C1 segment of cervical spinal cord (tissue), 14 donors: ENCODE measurements around the gene CD164L2.

ENCODE experiments used
- DNase-seq, 14 donors: peaks; one replicate each; lab custom pipeline; 2025; lab: John Stamatoyannopoulos, UW

CD164L2 gene

GRCh38 chr1:27405598-27406361 lies 22.6 kb upstream of the CD164L2 start:
- peak in 5 of 14 donors; percentile 42 to 87 (median 53) for DNase-seq

GRCh38 chr1:27405074-27405473 lies 21.9 kb upstream of the CD164L2 start:
- DNase-seq, result peak in 3 of 14 donors; percentile 25 to 35 (median 26)

DNA sequence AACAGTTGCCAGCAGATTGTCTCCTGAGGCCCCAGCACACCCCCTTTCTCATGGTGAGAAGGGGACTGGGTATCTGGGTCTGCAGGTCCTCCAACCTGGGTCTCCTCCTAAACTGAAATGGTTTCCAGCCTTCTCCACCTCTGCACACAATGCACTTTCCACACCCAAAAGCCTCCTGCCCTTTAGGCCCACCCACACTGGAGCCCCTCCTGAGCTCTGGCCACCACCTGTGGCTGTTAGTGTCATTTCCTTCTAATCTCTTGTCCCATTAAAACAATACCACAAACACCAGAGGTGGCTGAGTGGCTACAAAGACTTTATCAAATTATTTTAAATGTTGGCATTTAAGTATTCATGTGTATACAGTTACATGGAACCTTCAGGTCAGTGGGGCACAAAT lies 20.8 kb upstream of the CD164L2 start:
- no peak for DNase-seq

DNA sequence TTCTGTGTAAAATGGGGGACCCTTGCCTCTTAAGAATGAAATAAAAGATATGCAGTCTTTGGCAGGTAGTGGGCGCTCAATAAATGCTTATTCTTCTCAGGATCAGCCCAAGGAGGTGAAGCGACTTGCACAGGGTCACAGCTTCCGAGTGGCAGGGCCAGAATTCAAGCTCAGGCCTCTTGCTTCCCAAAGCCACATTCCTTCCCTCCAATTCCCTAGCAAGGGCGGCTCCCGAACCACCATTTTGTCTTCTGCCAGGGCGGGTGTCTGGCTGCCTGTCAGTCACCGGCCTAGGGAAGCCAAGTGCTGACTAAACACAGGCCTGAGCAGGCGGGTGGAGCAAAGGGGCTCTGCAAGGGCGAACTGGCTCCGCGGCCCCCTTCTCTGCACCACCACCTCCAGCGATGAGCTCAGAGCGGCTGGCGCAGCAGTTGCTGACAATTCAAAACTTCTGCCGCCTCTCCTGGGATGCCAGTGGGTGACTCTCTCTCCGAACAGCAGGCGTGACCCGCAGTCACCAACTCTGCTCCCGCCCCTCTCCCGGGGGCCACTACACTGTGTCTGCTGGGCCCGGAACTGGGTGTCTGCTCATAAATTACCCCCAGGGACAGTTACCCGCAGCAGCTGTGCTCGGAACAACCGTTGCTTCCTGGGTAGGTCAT lies 20.1 kb upstream of the CD164L2 start:
- DNase-seq, result peak in 10 of 14 donors; percentile 14 to 83 (median 45)

DNA sequence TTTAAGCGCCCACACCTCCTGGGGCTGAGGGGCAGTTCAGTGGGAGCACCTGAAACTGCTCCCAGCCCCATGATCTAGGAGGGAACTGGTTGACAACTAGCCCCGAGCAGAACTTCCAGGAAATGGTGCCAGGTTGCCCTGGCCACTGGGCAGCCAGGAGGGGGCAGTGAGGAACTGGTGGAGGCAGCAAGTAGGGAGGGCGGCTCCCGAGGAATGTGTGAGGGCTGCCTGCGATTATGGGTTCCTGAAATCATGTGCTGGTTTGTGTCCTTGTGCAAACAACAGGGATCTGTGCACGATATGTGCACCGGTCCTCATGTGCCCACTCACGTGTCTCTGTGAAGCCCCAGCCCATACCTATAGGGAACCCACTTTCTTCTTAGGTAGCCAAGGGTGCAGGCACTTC lies 19.2 kb upstream of the CD164L2 start:
- DNase-seq, result peak in 12 of 14 donors; percentile 12 to 77 (median 58)

GRCh38 chr1:27400963-27401341 lies 17.8 kb upstream of the CD164L2 start:
- no peak for DNase-seq

DNA sequence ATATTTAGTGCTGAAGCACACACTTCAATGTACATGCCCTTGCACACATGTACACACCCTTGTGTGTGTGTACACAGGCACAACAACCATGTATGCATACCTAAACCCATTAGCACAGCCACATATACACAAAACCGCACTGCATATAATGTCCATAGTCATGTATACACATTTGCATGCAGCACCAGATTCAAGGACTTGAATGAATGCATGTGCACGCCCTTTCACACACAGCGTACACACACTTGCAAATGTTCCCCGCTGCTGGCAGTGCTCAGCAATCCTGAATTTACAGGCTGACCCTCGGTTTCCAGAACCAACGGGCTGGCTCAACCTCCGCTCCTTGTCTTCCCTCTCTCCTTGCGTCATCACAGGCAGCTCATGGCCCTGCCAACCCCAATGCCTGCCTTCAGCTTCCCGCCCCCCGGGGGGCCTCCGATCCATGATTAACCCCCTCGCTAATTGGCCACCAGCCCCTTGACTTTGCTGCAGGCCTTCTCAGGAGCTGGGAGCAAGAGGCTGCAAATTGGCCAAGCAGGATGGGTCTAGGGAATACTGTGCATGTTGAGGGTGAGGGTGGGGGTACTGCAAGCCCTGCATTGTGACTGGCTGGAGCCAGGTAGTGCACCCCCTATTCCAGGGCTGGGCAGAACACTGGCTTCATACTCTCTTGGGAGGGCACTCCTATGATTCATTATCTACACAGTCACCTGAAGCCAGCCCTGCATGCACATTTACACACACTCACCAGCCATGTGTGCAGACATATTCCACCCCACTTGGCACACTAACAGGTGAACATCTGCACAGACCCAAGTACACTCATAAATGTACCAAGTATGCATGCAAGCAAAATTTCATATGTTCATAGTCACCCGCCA lies 17.2 kb upstream of the CD164L2 start:
- no peak for DNase-seq

- no peak for DNase-seq
Observed at GRCh38 chr1:27399251-27400025, 16.3 kb upstream of the CD164L2 start.

GRCh38 chr1:27398405-27399149 lies 15.4 kb upstream of the CD164L2 start:
- DNase-seq, result no peak

DNA sequence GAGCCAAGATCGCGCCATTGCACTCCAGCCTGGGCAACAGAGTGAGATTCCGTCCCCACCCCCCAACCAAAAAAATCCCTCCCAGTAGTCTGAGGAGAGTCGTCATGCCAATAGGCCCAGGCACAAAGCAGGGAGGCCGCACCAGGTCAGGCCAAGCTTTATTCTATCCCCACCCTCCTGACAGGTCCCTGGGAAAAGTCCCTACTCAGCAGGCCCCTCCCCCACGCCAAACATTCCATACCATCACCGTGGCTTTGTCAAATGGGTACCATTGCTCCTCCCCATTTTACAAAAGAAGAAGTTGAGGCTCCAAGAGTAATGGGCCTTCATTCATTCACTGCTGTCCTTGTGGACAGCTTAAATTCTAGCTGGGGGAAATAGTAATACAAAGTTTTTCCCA lies 14.6 kb upstream of the CD164L2 start:
- DNase-seq, result no peak

DNA sequence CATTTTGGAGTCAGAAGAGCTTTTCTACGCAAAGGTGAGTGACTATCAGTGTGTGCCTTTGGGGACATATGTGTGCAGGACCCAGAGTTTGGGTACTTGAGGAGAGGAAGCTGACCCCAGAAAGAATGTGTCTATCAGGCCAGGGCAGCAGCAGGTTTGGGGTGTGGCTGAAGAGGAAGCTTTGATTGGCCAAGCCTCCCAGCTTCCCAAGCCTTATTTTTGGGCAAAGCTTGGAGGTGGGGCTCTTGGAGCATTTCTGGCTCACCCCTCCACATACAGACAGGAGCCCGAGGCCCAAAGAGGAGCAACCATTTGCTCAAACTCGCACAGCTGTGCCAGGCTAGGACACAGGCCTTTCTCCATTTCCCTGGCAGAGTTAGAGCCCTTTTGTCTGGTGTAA lies 14.0 kb upstream of the CD164L2 start:
- no peak for DNase-seq

DNA sequence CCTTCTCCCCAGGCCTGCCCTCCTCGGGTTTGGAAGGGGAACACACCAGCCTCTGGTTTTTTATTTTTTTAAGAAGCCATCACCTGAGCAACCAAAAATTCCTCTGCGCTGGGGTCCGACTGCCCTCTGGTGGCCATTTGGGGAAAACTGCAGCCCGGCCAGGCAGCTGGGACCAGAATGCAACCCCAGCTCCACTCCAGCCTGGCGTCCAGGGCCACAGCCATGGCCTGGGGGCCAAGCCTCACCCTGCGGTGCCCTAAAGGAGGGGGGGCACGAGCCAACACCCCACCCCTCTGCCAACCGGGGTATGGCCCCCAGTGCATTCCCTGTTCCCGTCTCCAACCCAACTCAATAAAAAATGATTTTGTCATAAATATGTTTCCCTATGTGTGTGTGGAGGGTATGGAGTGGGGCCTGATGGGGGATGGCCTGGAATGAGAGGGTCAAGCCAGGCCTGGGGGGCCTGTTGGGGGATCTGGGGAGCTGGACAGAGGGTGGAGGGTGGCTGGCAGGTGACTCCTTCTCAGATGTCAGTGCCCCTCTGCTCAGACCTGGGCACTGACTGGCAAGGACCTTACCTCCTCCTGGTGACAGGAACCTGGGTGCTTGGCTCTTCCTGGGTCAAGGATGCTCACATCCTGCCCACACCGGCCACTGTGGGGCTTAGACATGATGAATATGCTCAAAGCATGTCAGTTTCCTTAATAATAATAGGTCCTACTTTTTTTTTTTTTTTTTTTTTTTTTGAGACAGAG lies 12.5 kb upstream of the CD164L2 start:
- peak in 12 of 14 donors; percentile 20 to 79 (median 45) for DNase-seq

DNA sequence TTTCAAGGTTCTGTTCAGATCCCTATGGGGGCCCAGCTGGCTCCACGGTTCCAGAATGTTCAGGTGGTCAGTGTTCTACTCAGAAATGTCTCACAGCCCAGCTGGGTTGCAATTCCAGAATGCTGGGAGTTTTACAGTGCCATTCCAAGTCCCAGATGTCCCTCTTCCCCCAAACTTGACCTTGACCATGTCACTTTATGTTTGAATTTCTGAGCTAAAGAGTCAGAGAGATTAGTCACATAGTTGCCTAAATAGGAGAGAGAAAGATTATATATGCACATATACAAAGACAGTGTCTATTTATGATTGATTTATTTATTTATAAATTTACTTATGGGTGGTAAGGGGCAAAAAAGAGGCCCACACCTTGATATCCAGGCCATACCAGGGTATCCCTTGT lies 11.8 kb upstream of the CD164L2 start:
- no peak for DNase-seq

- DNase-seq, result peak in 1 of 14 donors; percentile 62
Observed at GRCh38 chr1:27394282-27394658, 11.1 kb upstream of the CD164L2 start.

DNA sequence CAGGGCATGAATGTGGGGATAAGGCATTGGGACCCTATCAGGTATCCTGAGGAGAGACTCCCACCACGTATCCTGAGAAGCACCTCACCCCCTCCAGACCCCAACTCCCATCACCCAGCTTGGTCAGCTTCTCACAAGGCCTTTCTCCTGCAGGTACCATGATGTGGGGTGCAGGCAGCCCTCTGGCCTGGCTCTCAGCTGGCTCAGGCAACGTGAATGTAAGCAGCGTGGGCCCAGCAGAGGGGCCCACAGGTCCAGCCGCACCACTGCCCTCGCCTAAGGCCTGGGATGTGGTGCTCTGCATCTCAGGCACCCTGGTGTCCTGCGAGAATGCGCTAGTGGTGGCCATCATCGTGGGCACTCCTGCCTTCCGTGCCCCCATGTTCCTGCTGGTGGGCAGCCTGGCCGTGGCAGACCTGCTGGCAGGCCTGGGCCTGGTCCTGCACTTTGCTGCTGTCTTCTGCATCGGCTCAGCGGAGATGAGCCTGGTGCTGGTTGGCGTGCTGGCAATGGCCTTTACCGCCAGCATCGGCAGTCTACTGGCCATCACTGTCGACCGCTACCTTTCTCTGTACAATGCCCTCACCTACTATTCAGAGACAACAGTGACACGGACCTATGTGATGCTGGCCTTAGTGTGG lies 10.6 kb upstream of the CD164L2 start:
- no peak for DNase-seq

GRCh38 chr1:27392778-27393635 lies 9.9 kb upstream of the CD164L2 start:
- no peak for DNase-seq

DNA sequence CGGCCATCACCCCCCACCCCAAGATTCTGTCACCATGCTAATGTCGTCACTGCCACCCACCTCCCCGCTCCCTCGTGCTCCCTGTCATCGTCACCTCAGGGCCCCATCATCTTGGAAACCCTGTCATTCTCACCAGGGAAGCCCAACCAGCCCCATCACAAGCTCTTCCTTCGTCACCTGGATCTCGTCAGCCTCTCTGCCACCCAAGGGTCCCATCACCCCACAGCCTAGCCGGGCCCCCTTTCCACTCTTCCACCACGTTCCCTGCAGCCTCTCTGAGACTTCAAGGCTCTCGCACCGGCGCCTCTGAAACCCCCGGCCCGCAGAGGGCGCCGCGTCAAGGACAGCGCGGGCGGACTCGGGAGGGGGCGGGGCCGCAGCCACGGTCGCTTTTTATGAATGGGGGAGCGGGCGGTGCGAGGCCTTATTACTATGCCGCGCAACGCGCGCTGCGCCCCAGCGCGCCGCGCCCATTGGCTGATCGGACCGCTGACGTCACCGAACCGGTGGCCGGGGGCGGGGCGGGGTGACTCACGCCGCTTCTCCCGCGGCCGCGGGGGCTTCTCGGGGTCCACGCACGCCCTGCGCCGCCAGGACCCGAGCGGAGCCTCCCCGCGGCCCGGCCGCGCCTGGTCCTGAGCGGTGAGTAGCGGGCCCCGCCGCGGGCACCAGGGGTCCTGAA lies 9.1 kb upstream of the CD164L2 start, which contains the start of gene GPR3:
TSS of gene GPR3 (plus strand) at position 527 of the 682 bp plus-strand sequence. CDS start 1,177 bp downstream, outside the sequence.
- DNase-seq, result peak in 13 of 14 donors; percentile 19 to 88 (median 74)
